ENCODE results near the gene ANKRD35.

DNA sequence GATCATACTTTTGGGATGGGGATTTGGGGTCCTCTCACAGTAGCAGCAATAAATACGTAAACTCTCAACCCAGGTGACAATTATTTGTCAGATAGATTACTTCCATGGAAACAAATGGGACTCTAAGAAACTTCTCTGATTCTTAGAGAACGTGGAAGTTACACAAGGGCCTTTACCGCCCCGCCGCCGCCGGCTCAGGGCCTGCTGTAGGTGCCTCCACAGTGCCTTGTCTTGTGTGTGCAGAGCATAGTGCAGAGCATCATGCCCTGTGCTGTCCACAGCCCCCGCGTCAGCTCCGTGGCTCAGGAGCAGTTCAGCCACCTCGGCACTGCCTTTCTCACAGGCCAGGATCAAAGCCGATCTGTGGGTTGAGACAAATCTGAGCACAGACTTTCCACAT lies 11.0 kb downstream of the ANKRD35 start:
- no peak for TF ChIP-seq TAF1 (IDR thresholded peaks at IDR 0.05; ENCODE audit: borderline replicate concordance, low read depth, low read length)
- TF ChIP-seq, protein P1, sequence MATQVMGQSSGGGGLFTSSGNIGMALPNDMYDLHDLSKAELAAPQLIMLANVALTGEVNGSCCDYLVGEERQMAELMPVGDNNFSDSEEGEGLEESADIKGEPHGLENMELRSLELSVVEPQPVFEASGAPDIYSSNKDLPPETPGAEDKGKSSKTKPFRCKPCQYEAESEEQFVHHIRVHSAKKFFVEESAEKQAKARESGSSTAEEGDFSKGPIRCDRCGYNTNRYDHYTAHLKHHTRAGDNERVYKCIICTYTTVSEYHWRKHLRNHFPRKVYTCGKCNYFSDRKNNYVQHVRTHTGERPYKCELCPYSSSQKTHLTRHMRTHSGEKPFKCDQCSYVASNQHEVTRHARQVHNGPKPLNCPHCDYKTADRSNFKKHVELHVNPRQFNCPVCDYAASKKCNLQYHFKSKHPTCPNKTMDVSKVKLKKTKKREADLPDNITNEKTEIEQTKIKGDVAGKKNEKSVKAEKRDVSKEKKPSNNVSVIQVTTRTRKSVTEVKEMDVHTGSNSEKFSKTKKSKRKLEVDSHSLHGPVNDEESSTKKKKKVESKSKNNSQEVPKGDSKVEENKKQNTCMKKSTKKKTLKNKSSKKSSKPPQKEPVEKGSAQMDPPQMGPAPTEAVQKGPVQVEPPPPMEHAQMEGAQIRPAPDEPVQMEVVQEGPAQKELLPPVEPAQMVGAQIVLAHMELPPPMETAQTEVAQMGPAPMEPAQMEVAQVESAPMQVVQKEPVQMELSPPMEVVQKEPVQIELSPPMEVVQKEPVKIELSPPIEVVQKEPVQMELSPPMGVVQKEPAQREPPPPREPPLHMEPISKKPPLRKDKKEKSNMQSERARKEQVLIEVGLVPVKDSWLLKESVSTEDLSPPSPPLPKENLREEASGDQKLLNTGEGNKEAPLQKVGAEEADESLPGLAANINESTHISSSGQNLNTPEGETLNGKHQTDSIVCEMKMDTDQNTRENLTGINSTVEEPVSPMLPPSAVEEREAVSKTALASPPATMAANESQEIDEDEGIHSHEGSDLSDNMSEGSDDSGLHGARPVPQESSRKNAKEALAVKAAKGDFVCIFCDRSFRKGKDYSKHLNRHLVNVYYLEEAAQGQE (IDR thresholded peaks at IDR 0.05; ENCODE audit: low read depth, low read length): no peak
- TF ChIP-seq, protein P2, sequence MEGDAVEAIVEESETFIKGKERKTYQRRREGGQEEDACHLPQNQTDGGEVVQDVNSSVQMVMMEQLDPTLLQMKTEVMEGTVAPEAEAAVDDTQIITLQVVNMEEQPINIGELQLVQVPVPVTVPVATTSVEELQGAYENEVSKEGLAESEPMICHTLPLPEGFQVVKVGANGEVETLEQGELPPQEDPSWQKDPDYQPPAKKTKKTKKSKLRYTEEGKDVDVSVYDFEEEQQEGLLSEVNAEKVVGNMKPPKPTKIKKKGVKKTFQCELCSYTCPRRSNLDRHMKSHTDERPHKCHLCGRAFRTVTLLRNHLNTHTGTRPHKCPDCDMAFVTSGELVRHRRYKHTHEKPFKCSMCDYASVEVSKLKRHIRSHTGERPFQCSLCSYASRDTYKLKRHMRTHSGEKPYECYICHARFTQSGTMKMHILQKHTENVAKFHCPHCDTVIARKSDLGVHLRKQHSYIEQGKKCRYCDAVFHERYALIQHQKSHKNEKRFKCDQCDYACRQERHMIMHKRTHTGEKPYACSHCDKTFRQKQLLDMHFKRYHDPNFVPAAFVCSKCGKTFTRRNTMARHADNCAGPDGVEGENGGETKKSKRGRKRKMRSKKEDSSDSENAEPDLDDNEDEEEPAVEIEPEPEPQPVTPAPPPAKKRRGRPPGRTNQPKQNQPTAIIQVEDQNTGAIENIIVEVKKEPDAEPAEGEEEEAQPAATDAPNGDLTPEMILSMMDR (IDR thresholded peaks at IDR 0.05): no peak
- no peak for TF ChIP-seq EZH2phosphoT487 (IDR thresholded peaks at IDR 0.05; ENCODE audit: borderline replicate concordance, low read depth)
- no peak for TF ChIP-seq RAD21 (IDR thresholded peaks at IDR 0.05; ENCODE audit: low read length)
- no peak for TF ChIP-seq POLR2AphosphoS5 (IDR thresholded peaks at IDR 0.05; ENCODE audit: low read depth, low read length)
- TF ChIP-seq RCOR1 (IDR thresholded peaks at IDR 0.05; ENCODE audit: low read length): no peak
- TF ChIP-seq RFX5 (IDR thresholded peaks at IDR 0.05; ENCODE audit: low read length): no peak
- no peak for TF ChIP-seq NRF1 (IDR thresholded peaks at IDR 0.05; ENCODE audit: low read depth, low read length)
